ENCODE results near the gene OR2W1.

DNA sequence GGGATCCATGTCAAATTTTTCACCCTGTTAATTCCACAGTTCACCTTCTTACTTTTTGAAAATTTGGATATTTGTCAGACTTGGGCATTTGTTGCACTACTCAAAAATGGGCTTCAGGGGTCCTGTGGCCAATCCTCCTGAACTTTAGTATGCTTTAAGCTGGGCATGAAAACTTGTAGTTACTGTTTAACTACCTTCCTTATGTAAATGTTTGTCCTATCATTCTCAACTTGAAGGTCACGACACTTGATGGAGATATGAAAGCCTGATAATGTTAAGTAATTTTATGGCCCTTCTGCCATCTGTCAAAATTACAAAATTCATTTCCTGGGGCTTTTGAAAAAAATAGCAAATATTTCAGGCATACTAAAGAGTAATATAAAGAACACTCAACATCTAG, 35.6 kb downstream of the OR2W1 start:
- TF ChIP-seq, protein P1, sequence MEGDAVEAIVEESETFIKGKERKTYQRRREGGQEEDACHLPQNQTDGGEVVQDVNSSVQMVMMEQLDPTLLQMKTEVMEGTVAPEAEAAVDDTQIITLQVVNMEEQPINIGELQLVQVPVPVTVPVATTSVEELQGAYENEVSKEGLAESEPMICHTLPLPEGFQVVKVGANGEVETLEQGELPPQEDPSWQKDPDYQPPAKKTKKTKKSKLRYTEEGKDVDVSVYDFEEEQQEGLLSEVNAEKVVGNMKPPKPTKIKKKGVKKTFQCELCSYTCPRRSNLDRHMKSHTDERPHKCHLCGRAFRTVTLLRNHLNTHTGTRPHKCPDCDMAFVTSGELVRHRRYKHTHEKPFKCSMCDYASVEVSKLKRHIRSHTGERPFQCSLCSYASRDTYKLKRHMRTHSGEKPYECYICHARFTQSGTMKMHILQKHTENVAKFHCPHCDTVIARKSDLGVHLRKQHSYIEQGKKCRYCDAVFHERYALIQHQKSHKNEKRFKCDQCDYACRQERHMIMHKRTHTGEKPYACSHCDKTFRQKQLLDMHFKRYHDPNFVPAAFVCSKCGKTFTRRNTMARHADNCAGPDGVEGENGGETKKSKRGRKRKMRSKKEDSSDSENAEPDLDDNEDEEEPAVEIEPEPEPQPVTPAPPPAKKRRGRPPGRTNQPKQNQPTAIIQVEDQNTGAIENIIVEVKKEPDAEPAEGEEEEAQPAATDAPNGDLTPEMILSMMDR (IDR thresholded peaks at IDR 0.05; ENCODE audit: insufficient read depth, low read length, poor library complexity, severe bottlenecking) = no peak
- TF ChIP-seq EZH2phosphoT487 (conservative IDR thresholded peaks at IDR 0.05; ENCODE audit: low read length) = no peak
